Measurements from ENCODE around the gene MCTP1. TPM values are rescaled to one million over a fixed set of nuclear protein-coding genes. Genes with fewer than 3 reads are reported as not detected.

MCTP1 gene
- total RNA-seq, 1 experiment from 2014 or later = 2.5 TPM

GRCh38 chr5:95059636-95060035, 225.3 kb downstream of the MCTP1 start:
- H4K8ac ChIP-seq (replicated peaks; ENCODE audit: insufficient read length, low read depth, low read length) = no peak overlapping the region
- no peaks in the 10 kb centered on the region for H4K20me1 ChIP-seq (ENCODE audit: control insufficient read depth, insufficient read depth, insufficient read length)
- no peak overlapping the region for H3K56ac ChIP-seq (ENCODE audit: insufficient read length, low read depth, low read length)
- H2BK12ac ChIP-seq (ENCODE audit: insufficient read length, low read depth, low read length) = no peak overlapping the region
- no peak overlapping the region for H3K14ac ChIP-seq (ENCODE audit: insufficient read depth, low read length)
- Mint-ChIP-seq H3K27ac (no peak overlapping the region), H3K36me3 (ENCODE audit: insufficient read depth in 1 of 3, low read depth in 3 of 3) (peaks cover 3 to 4% (median 3%) of the 10 kb centered on the region in 3 experiments; a peak in 5 of 7 replicates), H3K4me1 (peaks cover 4 to 5% of the 10 kb centered on the region in 2 experiments), H3K4me3 (no peak overlapping the region), H3K27me3 (ENCODE audit: low read depth) (no peaks in the 10 kb centered on the region), H3K9me3 (peaks cover 2% of the 10 kb centered on the region in 2 experiments; a peak in 3 of 5 replicates)
- no peaks in the 10 kb centered on the region for H3K79me1 ChIP-seq (ENCODE audit: insufficient read depth, low read depth, low read length, poor library complexity, severe bottlenecking)
- no peak overlapping the region for H3K4me2 ChIP-seq (ENCODE audit: insufficient read depth, insufficient read length, low read length)
- no peak overlapping the region for H3T11ph ChIP-seq (ENCODE audit: low read length)
- no peak overlapping the region for H2BK120ac ChIP-seq (ENCODE audit: low read depth, low read length, poor library complexity, severe bottlenecking)
- no peak overlapping the region for H2AFZ ChIP-seq (ENCODE audit: low read length)
- H3K79me2 ChIP-seq (ENCODE audit: insufficient read depth, low read length) = no peaks in the 10 kb centered on the region
- H2BK5ac ChIP-seq (ENCODE audit: insufficient read length, low read length) = no peak overlapping the region
- no peak overlapping the region for H2BK15ac ChIP-seq (ENCODE audit: low read depth, low read length)
- no peaks in the 10 kb centered on the region for H3K27me3 ChIP-seq (ENCODE audit: insufficient read depth, low read length)
- H3K4me1 ChIP-seq (ENCODE audit: insufficient read depth, low read length) = no peaks in the 10 kb centered on the region
- no peak overlapping the region for H4K5ac ChIP-seq (ENCODE audit: insufficient read length, low read depth, low read length)
- no peak overlapping the region for H3K27ac ChIP-seq (ENCODE audit: insufficient read length, low read depth, low read length)
- H3K4ac ChIP-seq (ENCODE audit: low read depth, low read length) = no peak overlapping the region
- no peak overlapping the region for H3K23ac ChIP-seq (ENCODE audit: insufficient read length, low read depth, low read length)
- no peak overlapping the region for H2AK5ac ChIP-seq (ENCODE audit: insufficient read length, low read length)
- H3K9me3 ChIP-seq (ENCODE audit: control insufficient read depth, low read depth, low read length) = no peaks in the 10 kb centered on the region
- H2BK20ac ChIP-seq (ENCODE audit: low read depth, low read length, poor library complexity, severe bottlenecking) = no peak overlapping the region
- H3K23me2 ChIP-seq (ENCODE audit: insufficient read length, low read depth, low read length, poor library complexity, severe bottlenecking) = no peaks in the 10 kb centered on the region
- no peak overlapping the region for H3K18ac ChIP-seq (ENCODE audit: insufficient read length, low read depth, low read length)
- DNase-seq = no peak
- TF ChIP-seq CTCF (conservative IDR thresholded peaks at IDR 0.05) = no peak
- no peak overlapping the region for H4K91ac ChIP-seq (ENCODE audit: insufficient read length, low read depth, low read length)
- no peak overlapping the region for H3K9ac ChIP-seq (ENCODE audit: extremely low read depth, insufficient read length, low read length)

Data from H9 (cell line).